Measurements from ENCODE around the gene HAAO. TPM values are rescaled to one million over a fixed set of nuclear protein-coding genes. Genes with fewer than 3 reads are reported as not detected.

The HAAO gene
- total RNA-seq, 2 donors from 2014 or later: 25.3 to 33.7 TPM

GRCh38 chr2:42756966-42757513, 35.3 kb downstream of the HAAO start:
- peaks cover 5 to 26% of the 10 kb centered on the region in 2 donors for H3K4me1 ChIP-seq (ENCODE audit: control insufficient read depth in 1 of 2, low read depth in 2 of 2)
- no peak overlapping the region for H3K4me3 ChIP-seq
- no peak overlapping the region for H3K27ac ChIP-seq
- no peak for TF ChIP-seq CTCF (IDR thresholded peaks at IDR 0.05)
- H3K36me3 ChIP-seq: no peaks in the 10 kb centered on the region
- H3K9me3 ChIP-seq: no peaks in the 10 kb centered on the region
- no peaks in the 10 kb centered on the region for H3K27me3 ChIP-seq (replicated peaks; ENCODE audit: insufficient read depth)
- no peak for ATAC-seq (ENCODE audit: insufficient number of reproducible peaks, low FRiP score, low read depth)
- no peak for DNase-seq (ENCODE audit: low spot score)

DNA sequence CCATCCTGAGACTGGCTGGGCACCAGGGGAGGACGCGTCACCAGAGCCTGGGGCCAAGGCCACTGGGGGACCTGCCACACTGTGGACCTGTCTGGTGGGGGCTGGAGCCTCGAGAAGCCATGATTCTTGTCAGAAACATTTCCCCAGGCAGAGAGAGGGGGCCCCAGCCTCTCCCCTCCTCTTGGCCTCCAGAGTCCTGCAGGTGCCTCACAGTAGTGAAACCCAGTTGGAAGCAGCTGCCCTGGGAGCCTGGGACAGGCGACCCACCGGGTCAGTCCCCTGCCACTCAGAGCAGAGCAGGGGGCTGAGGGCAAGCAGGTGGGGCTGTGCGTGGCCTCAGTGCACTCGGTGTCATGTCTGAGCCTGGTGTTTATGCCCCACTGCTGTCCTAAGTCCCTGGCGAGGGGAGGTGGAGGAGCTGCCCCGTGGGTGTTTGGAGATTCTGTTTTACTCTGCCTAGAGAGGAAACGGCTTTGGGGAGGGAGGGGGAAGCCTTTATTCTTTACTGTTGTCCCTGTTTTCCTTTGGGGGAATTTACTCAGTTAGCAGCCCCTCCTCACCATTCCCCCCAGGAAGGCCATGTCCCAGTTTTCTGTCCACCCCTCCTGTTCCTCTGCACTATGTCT, 36.1 kb downstream of the HAAO start:
- DNase-seq (ENCODE audit: low spot score): no peak
- no peak for ATAC-seq (ENCODE audit: insufficient number of reproducible peaks, low FRiP score, low read depth)
- Histone ChIP-seq H3K27ac (no peak overlapping the region), H3K4me1 (ENCODE audit: control insufficient read depth in 1 of 2, low read depth in 2 of 2) (peaks cover 5 to 26% of the 10 kb centered on the region in 2 donors), H3K27me3 (replicated peaks; ENCODE audit: insufficient read depth) (no peaks in the 10 kb centered on the region), H3K4me3 (no peak overlapping the region), H3K9me3 (no peaks in the 10 kb centered on the region), H3K36me3 (no peaks in the 10 kb centered on the region)
- TF ChIP-seq CTCF (IDR thresholded peaks at IDR 0.05): no peak

- no peak for TF ChIP-seq CTCF (IDR thresholded peaks at IDR 0.05)
- Histone ChIP-seq H3K4me1 (ENCODE audit: control insufficient read depth in 1 of 2, low read depth in 2 of 2) (peaks cover 5 to 26% of the 10 kb centered on the region in 2 donors), H3K27ac (no peak overlapping the region), H3K9me3 (no peaks in the 10 kb centered on the region), H3K4me3 (no peak overlapping the region), H3K36me3 (no peaks in the 10 kb centered on the region), H3K27me3 (replicated peaks; ENCODE audit: insufficient read depth) (no peaks in the 10 kb centered on the region)
- DNase-seq (ENCODE audit: low spot score) (no peak), ATAC-seq (ENCODE audit: insufficient number of reproducible peaks, low FRiP score, low read depth) (no peak)
These were observed 37.0 kb downstream of the HAAO start for GRCh38 chr2:42755191-42755880.

DNA sequence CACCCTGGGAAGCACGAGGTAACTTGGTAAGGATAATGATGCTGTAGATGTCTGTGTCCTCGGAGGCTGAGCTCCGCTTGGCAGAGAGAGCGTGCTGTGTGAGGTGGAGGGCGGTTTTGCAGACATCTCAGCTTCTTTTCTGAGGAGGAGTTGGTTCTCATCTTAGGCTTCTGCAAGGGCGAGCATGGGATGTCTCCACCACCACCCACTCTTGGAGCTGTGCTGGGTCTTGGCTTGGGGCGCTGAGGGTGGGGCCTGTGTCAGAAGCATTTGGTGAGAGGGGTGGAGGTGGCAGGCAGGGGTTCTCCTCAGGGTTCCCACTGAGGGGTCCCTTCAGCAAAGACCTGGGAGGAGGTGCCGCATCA, 37.6 kb downstream of the HAAO start:
- TF ChIP-seq CTCF (IDR thresholded peaks at IDR 0.05): no peak
- peaks cover 5 to 26% of the 10 kb centered on the region in 2 donors for H3K4me1 ChIP-seq (ENCODE audit: control insufficient read depth in 1 of 2, low read depth in 2 of 2)
- H3K27me3 ChIP-seq (replicated peaks; ENCODE audit: insufficient read depth): no peaks in the 10 kb centered on the region
- peak overlapping the region in 1 of 2 donors; percentile 18 for H3K27ac ChIP-seq
- no peaks in the 10 kb centered on the region for H3K9me3 ChIP-seq
- DNase-seq (ENCODE audit: low spot score) (no peak), ATAC-seq (ENCODE audit: insufficient number of reproducible peaks, low FRiP score, low read depth) (no peak)
- no peaks in the 10 kb centered on the region for H3K36me3 ChIP-seq
- no peak overlapping the region for H3K4me3 ChIP-seq

- no peak overlapping the region for H3K4me3 ChIP-seq
- DNase-seq (ENCODE audit: low spot score) (no peak), ATAC-seq (ENCODE audit: insufficient number of reproducible peaks, low FRiP score, low read depth) (no peak)
- H3K36me3 ChIP-seq: no peaks in the 10 kb centered on the region
- H3K4me1 ChIP-seq (ENCODE audit: control insufficient read depth in 1 of 2, low read depth in 2 of 2): peaks cover 5 to 26% of the 10 kb centered on the region in 2 donors
- TF ChIP-seq CTCF (IDR thresholded peaks at IDR 0.05): no peak
- H3K9me3 ChIP-seq: no peaks in the 10 kb centered on the region
- H3K27ac ChIP-seq: peak overlapping the region in 1 of 2 donors; percentile 18
- H3K27me3 ChIP-seq (replicated peaks; ENCODE audit: insufficient read depth): no peaks in the 10 kb centered on the region
These were observed 38.2 kb downstream of the HAAO start for GRCh38 chr2:42754021-42754775.
